Middle frontal gyrus (tissue), 1 donor: ENCODE results near the gene TMEM170A.
"Not testable (repeated sequence)": the region's sequence is repeated elsewhere in the genome, so short reads cannot be mapped to it uniquely, and the experiment has no call there.

Experiments used
- DNase-seq: peaks from one replicate; pipeline ENCODE4 v3.0.0-alpha.2; 2015; ENCODE audit warnings: low spot score; ENCODE audit errors: extremely low spot score

TMEM170A gene

DNA sequence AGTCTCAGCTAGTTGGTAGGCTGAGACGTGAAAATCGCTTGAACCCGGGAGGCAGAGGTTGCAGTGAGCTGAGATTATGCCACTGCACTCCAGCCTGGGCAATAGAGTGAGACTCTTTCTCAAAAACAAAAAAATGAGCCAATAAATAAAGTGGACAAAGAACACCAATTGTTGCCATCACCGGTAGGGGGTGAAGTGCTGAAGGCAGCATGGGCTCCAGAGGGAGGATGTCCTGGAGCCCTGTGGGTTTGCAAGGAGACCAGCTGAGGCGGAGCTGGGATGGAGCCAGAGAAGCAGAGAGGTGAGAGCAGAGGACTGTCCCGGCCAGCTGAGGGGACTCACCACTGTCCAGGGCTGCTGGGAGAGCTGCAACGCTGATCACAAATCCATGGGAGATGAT is 17.0 kb upstream of the TMEM170A start:
- no peak for DNase-seq

DNA sequence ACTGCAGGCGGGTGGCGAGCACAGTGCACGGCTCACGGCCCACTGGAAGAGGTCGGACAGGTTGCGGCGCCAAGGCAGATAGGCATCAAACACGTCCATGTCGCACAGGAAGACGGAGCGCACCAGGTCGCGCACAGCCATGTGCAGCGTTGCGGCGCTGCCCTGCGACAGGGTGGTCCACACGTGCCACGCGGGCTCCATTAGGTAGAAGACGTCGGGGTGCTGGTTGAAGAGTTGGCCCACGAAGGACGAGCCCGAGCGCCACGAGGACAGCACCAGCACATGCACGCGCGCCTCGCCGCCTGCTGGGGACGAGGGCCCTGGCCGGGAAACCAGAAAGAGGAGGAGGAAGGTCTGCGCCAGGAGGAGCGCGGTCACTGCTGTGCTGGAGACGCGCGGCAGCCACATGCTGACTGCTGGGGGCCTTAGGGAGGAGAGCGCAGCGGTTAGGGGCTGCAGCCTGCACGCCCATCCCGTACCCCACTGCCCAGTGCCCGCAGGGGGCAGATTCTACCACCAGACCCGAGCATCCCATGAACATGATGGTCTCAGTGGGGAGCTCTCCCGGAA is 15.0 kb upstream of the TMEM170A start:
- DNase-seq: no peak

DNA sequence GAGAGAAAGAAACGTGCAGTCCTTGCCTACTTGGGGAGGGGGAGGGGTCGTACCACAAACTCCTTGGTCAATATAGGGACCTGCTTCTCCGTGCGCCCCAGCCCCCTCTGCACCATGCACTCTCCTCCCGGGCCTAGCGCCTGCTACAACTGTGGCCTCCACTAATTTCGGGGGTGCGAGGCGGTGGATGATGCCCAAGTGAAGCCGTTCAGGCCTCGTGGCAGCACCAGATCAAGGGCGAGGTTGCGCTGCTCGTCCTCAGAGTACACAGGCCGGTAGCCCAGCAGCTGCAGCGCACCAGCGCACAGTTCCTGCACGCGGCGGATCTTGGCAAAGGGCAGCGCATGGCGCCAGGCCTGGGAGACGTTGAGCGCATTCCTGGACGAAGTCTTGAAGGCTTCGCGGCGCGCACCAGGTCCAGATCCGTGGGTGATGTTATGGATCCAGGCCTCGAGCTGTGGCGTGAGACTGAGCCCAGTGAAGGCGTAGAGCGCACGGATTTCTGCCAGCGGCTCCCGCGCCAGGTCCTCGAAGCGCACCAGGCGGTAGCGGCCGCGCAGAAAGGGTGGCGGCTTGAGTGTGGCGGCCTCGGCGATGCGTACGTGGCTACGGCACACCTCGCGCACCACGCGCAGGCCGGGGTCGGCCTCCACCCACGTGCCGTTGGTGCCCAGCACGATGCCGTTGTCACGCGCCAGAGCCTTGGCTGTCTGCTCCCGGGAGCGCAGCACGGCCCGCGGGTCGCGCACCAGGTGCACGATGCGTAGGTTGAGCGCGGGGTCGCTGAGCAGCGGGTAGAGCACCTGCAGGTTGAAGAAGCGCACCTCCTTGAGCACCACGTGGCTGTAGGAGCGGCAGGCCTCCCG is 14.2 kb upstream of the TMEM170A start:
- no peak for DNase-seq

DNA sequence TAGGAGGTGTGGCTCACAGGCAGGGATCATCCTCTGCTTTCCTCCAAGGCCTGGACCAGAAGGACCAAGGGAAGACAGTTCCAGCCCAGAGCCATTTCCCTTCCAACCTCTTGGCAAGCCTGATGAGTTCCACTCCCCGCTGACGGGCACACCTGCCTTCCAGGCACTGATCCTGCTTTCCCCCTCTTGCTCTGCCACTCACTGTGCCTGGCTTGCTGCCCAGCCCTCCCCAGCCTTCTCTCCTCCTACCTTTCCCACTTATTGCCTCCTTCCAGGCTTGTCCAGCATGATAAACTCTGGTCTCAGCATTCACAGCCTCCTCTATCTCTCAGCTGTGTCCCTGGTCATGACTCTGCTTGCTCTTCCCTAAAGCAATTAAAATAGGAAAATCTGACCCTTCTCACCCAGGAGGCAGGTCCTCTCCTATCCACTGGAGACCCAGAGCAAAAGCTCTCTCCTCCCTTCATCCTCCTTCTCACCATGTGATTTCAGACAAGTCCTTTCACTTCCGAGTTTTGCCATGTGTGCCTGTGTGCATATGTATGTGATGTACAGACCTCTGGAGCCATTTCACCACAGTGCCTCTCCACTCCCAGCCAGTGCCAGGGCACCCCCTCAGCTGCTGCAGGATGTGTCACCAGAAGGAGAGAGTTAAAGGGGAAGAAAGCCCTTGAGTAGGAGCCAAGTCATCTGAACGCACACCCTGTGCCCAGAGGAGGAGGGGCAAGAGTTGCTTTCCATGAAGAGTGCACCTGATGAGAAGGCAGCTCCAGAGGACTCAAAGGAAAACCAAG is 13.4 kb upstream of the TMEM170A start:
- no peak for DNase-seq

DNA sequence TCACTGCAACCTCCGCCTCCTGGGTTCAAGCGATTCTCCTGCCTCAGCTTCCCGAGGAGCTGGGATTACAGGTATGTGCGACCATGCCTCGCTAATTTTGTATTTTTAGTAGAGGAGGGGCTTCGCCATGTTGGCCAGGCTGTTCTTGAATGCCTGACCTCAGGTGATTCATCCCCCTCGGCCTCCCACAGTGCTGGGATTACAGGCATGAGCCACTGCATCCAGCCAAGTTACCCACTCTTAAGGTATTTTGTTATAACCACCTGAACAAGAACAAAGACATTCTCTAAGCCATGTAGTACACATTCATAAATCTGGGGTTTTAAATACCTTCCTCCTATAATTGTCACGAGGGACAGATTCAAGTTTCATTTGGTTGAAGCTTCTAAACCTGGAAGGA is 12.3 kb upstream of the TMEM170A start:
- no peak for DNase-seq

DNA sequence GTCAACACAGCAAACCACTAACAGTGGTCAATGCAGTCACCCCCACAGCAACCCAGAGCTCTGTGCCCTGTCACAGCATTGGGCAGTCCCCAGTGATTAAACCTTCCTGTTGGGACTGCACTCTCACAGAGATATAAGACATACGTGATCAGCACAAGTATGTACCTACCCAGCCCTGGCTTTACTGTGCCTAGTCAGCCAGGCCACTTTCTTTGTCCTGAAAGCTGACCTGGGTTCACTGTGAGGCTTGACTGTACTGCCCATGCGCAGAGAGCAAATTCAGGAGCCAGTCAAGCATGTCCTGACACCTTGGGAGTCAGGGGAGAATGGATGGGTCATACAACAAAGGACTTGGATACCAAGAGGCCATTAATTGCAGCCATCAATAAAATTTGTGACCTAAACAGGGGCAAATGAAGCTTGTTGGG is 10.9 kb upstream of the TMEM170A start:
- no peak for DNase-seq

DNA sequence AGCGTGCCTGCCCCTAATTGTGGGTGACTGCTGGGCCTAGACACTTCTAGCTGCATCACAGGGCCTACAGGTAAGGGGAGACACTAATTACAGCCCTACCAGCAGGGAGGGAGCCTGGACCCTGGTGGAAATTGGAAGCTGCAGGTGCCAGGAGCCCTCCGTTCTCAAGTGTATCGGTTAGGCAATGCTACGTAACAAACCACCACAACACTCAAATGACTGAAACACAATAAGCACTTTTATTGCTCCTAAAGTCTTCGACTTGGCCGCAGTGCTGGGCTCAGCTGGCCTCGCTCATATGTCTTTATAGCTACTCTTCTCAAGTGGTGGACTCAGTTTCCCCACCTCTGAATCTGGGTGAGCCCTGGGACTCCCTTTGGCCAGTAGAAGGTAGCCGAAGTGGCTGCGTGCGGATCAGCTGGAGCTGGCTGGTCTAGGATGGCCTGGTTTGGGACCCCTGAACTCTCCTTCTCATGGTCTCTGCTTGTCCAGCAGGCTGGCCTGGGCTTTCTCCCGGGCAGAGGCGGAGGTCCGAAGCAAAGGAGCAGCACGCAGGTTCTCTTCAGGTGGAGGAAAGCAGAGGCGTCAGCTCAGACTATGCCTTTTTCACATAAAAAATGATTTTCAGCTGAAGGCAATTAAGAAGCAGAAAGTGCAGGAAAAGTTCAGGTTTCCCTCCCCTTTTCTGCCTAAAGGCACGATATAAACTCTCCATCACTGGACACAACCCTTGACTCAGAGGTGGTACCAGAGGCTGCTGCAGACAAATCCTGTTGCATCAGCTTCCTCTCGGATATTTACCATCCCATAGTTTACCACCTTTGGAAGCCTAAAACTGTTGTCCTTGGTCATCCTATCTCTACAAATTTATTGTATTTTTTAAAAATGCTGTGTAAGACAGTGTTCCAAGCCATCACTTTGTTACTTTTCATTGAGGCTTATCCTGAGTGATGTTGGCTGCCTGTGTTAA is 8.7 kb upstream of the TMEM170A start:
- no peak for DNase-seq

DNA sequence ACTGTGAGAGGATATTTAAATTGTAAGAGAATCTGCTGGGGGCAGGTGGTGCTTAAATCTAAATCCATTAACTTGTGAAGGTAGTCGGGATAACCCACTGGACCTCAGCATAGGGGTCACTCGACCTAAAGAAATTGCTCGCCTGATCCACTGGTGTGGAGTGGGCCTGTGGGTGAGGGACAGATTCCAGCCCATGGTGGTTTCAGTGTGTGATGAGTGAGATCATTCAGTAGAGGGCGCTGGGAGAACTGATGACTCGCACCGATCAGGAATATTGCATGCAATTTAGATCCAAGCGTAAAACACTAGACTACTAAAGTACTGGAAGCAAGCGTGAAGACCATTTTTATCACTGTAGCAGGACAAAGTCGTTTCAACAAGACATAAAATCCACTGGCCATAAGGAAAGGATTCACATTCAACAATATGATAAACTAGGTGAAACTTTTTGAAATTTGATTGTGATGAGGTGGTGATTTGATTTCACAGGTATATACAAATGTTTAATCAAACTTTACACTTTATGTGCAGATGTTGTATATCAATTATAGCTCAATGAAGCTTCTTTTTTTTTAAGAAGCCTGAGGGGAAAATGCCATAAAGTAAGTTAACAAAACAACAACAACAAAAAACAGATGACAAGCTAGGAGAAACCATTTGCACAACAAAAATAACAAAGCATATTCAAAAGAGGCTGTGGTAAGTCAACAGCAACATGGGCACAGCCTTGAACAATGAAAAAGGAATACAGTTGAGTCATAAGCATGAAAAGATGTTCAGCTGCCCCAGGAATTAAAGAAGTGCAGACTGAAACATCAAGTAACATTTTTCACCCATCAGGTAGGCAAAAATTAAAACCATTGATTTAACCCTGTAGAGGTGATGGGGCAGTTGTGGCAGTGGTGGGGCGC is 7.5 kb upstream of the TMEM170A start:
- peak; percentile 58 for DNase-seq

DNA sequence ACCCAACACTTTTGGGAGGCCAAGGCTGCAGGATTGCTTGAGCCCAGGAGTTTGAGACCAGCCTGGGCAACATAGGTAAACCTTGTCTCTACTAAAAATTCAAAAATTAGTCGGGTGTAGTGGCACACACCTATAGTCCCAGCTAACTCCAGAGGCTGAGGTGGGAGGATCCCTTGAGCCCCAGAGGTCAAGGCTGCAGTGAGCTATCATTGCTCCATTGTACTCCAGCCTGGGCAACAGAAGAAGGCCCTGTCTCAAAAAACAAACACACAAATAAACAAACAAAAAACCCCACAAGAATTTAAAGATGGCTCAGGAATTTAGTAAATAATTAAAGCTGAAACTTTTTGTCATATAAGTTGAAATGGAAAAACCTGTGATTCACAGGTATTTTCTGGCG is 2.3 kb upstream of the TMEM170A start:
- DNase-seq: no peak

DNA sequence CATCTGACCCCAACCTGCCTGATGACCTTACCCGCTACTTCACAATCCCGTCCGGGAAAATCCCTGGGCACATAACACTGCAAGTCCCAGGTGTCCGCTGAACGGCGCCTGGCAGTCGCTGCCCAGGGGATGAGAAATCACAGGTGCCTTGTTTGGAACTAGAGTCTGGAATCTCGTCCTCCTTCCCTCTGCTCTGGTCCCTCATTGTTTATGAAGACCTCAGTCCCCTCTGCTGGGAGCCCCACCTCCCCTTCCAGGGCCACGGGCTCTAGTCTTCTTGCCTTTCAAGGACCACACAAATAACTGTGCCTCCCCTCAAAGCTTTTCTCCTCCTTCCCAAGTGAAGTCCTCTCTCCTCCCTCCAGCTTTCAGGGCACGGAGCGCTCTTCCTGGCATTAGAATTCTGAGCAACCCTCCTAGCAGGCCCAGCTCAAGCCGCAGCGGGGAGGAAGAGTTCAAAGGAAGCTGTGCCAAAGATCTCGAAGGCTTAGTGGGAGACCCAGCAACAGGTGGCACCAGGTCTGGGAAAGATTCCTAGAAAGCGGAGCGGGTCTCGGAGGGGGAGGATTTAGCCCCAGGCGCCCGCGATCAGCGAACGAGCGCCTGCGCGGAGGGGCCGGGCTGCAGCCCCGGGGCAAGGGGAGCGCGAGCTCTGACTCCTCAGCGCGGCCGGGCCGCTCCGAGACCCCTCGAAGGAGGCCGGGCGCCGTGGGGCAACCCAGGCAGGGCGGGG is 934 bp downstream of the TMEM170A start:
- DNase-seq: not testable (repeated sequence)

DNA sequence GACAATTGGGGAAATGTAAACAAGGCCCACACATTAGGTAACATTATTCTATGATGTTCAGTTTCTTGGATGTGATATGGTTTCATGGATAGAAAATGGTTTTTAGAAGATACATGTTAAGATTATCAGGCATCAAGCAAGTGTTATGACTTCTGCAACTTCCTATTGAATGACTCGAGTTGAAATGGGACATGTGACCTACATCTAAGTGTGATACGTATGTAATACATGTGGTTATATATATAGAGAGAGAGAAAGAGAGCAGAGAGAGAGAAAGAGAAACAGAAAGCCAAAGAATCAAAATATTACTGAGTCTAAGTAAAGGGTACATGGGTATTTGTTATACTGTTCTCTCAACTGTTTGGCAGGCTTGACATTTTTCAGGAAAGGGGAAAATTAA is 1.7 kb downstream of the TMEM170A start:
- no peak for DNase-seq

DNA sequence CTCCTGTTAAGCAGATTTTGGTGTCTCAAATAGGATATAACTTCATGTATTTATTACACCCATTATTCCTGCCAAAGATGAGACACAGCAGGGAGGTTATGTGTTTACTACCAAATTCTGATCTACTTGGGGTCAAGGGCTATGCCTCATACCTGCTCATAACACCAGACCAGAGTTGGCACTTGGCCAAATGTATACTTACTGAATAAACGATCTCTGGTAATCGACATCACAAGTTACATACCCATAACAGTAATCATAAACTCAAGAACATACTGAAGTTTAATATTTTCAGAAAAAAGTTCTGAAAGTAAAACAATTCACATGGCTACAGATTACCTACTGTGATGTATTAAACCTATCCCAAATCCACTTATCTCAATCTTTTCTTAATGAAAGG is 2.9 kb downstream of the TMEM170A start:
- no peak for DNase-seq

DNA sequence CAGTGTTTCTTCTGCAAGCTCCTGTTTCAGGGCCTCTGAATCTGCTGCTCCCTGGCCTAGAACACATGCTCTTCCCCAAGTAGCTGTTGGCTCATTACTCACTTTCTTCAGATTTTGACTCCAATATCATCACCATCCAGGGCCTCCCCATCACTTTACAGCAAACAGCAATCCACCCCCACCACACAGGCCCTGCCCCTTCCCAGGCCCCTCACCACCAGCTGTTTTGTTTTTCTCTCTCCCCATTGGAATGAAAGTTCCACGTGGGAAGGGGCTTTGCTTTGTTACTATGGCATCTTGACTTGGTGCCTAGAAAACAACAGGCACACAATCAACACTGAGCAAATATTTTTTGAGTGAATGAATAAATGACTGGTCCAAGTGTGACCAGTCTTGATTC is 4.0 kb downstream of the TMEM170A start:
- DNase-seq: no peak

DNA sequence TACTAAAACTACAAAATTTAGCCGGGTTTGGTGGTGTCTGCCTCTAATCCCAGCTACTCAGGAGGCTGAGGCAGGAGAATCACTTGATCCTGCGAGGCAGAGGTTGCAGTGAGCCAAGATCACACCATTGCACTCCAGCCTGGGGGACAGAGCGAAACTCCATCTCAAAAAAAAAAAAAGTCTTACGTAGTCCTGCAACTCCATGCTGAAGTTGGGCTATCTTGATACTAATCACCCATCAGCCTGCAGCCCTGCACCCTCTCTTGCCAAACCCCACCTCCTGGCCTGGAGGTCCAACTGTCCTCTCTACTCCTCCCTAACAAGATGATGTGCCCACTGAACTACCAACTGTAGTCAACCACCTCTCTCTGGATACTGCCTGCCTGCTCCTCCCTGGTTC is 4.8 kb downstream of the TMEM170A start:
- no peak for DNase-seq

DNA sequence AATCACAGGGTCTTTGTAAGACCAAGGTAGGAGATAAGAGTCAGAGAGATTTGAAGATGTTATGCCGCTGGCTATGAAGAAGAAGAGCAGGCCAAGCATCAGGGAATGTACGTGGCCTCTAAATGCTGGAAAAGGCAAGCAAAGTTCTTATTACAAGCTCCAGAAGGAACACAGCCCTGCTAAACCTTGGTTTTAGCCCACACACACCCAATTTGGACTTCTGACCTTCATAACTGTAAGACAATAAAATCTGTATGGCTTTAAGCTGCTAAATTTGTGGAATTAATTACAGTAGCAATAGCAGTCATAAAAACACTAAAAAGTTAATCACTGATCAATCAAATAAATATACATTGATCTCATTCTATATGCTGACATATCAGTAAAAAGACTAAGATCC is 6.0 kb downstream of the TMEM170A start:
- no peak for DNase-seq

DNA sequence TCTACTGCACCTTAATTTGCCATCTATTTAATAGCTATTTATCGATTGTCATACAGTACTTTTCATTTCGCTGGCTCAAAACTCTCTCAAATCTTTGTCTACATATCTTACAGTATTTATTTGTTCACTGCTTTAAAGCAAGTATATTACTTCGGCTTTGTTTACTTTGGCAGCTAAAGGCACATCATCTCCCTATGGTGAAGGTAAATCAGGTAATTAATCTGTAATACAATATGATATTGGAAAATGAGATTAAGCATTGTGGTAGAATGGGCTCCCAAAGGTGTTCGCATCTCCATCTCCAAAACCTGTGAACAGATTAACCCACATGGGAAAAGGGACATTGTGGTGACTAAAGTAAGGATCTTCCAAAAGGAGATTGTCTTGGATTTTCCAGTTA is 6.5 kb downstream of the TMEM170A start:
- DNase-seq: no peak

DNA sequence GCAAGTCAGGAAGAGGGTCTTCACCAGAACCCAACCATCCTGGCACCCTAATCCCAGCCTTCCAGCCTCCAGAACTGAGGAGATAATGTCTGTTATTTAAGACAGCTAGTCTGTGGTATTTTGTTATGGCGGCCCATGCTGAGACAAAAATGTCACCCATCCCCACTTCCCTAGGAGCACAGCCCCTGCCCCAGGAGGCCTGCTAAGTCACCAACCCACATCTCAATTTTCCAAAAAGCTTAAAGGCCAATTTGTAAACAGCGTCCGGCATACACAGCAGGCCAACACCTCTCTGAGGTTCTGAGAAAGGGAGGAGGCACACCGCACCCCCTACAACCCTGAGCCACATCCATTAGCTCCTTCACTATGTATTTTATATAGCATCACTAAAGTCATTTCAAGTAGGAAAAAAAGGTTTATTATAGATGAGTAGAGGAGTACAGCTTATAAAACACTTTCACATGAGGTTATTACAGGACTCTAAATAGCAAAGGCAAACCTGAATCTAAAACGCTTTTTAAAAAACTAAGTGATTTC is 6.9 kb downstream of the TMEM170A start:
- no peak for DNase-seq

DNA sequence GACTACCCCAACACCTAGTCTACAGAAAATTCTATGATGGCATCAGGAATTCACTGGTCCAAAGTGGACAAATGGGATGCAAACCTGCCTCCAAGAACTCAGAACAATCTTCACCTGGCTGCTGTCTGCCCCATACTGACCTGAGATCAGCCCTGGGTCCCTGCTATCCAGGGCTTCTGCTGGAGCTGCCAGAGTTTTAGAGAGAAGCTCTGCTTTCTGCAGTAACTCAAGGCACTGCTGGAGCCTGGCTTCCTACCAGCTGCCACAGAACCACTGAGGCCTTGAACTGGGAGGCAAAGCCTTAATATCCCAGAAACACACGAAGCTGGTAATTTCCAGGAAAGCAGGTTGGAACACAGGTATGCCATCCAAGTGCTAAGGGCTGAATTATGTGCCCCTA is 7.5 kb downstream of the TMEM170A start:
- DNase-seq: no peak

DNA sequence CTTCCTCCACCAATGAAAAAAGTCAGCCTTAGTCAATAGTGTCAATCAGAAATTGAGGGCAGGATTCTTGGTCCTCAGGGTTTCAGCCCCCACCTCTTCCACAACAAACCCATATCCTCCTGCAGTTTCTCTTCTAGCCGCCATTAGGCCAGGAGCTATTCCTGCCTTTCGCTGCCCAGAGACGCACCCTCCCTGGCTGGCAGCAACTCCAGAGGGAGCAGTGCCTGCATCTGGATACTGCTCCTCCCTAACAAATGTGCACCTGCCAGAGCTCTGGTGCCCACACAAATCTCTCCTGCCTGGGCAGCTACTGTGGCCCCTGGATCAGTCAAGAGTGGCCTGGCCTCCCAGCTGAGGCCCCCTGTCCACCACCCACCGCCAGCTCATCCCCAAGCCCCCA is 8.0 kb downstream of the TMEM170A start:
- DNase-seq: not testable (repeated sequence)
